Natural killer cell (primary cell): ENCODE data around the gene FNDC10. TPM values are rescaled to one million over a fixed set of nuclear protein-coding genes. Genes with fewer than 3 reads are reported as not detected.

ENCODE experiments used
- ATAC-seq, 3 donors: fragments of 150-1000 bp in 2 of 3; fragments of 200-7000 bp in 1 of 3; cut with Tn5 transposase; 1 replicate in 1 of 3; 2 replicates in 2 of 3; pipeline ENCODE4 v1.10.0; 2021; ENCODE audit warnings: mild to moderate bottlenecking in 2 of 3, moderate library complexity in 2 of 3
- DNase-seq, 2 donors: peaks; one replicate each; pipeline versions ENCODE4 v3.0.0 to v3.0.0-alpha.2; 2013 to 2021; ENCODE audit warnings: mixed read lengths in 1 of 2
- H3K27ac ChIP-seq: one replicate; pipeline ENCODE4 v1.5.1; 2013; ENCODE audit warnings: mild to moderate bottlenecking, low read length
- H3K27me3 ChIP-seq: one replicate; pipeline ENCODE4 v1.6.1; 2013; ENCODE audit warnings: low read length; ENCODE audit not compliant: control insufficient read depth, insufficient read depth
- H3K36me3 ChIP-seq: one replicate; pipeline ENCODE4 v1.6.1; 2013; ENCODE audit warnings: low read length; ENCODE audit not compliant: control insufficient read depth, insufficient read depth
- H3K4me1 ChIP-seq: one replicate; pipeline ENCODE4 v1.6.1; 2013; ENCODE audit warnings: low read length; ENCODE audit not compliant: control insufficient read depth, insufficient read depth
- H3K4me3 ChIP-seq: one replicate; pipeline ENCODE4 v1.5.1; 2013; ENCODE audit warnings: low read length
- H3K9me3 ChIP-seq: one replicate; pipeline ENCODE4 v1.6.1; 2013; ENCODE audit warnings: low read length; ENCODE audit not compliant: control insufficient read depth, insufficient read depth
- H3K27ac Mint-ChIP-seq, 2 donors: one replicate each; pipeline ENCODE4 v1.8.0; 2022; ENCODE audit warnings: mild to moderate bottlenecking in 2 of 2, mixed read lengths in 2 of 2, moderate library complexity in 1 of 2
- H3K27me3 Mint-ChIP-seq, 2 donors: one replicate each; pipeline ENCODE4 v1.8.0; 2022; ENCODE audit warnings: low read depth in 2 of 2, mixed read lengths in 2 of 2
- H3K36me3 Mint-ChIP-seq: one replicate; pipeline ENCODE4 v1.8.0; 2022; ENCODE audit warnings: mixed read lengths
- H3K4me1 Mint-ChIP-seq, 2 donors: one replicate each; pipeline ENCODE4 v1.8.0; 2022; ENCODE audit warnings: mixed read lengths in 2 of 2
- H3K4me3 Mint-ChIP-seq: one replicate; pipeline ENCODE4 v1.8.0; 2022; ENCODE audit warnings: mild to moderate bottlenecking, moderate library complexity, mixed read lengths
- H3K9me3 Mint-ChIP-seq, 2 donors: one replicate each; pipeline ENCODE4 v1.8.0; 2022; ENCODE audit warnings: mixed read lengths in 2 of 2
- WGBS: methylation state at CpG from one replicate; pipeline ENCODE4 v1.1.7; 2013; ENCODE audit warnings: missing lambda C conversion rate; ENCODE audit not compliant: insufficient coverage; 5-methylcytosine and 5-hydroxymethylcytosine counted together
- intact Hi-C: fragments of 100-400 bp; cut with micrococcal nuclease; formaldehyde crosslinking; loops from one replicate; pipeline ENCODE4 v1.14.2; 2022
- total RNA-seq, 4 donors: library from RNA; stranded (reverse); fragments of 120-200 nt in 1 of 4; gene quantifications; one replicate each; pipeline versions ENCODE4 v1.2.3 to v1.2.4, GENCODE V29; 2013 to 2022
- TF ChIP-seq, protein P1 (sequence below): fragments of 200-600 bp; IDR thresholded peaks from one replicate; pipeline ENCODE4 v1.8.0; 2022; ENCODE audit warnings: antibody characterized with exemption

Gene FNDC10
- total RNA-seq, 3 donors from 2014 or later (not counting 1 experiment from before 2014, with no cell fraction given), result 2.8 to 3.2 (median 3.0) TPM

DNA sequence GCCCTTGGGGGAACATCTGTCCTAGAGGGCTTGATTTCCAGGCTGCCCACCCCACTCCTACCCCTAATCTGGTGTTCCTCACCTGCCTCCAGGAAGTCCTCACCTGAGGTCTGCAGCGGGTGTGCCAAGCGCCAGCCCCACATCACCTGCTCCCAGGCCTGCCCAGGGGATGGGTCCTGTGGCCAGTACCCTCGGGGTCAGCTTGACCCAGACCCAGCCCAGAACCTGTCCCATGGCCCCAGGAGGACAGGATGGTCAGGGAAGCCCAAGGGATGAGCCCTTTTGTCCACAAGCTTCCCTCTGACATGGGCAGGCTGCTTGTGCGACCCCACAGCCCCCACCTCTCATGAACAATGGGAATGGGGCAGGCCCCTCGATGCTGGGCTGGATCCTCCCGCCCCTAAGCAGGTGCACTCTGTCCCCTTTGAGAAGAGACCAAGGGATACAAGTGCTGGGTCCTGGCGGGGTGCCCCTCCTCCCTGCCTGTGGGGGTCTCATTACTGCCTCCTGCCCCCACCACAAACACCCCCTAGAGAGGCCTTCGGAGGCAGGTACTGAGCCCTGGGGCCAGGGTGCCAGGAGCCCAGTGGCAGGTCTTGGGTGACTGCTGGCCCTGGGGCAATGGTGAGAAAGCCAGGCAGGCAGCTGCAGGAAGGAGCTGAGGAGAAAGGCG, 18.6 kb upstream of the FNDC10 start:
- intact Hi-C loops, result loop anchor here (10.0 kb wide), 1 partner anchor 56 kb away; no protein-coding TSS in a partner anchor

DNA sequence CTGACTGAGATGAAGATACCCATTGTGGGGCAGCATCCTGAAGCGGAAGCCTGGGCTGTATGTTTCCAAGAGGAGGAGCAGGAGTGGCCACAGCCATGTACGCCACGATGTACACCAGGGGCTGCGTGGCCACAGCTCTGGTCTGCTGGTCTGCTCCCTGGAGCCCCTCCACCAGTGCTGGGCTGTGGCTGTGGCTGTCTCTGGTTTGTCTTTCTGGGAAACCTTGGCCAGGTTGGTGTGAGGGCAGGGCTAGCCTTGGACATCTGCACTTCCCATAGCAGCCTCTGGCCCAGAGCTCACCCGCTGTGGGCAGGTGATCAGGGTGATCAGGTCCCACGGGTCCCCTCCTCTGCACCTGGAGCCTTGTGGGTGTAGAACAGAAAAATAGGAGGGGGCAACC, 18.0 kb upstream of the FNDC10 start:
- Mint-ChIP-seq H3K36me3 (no peaks in the 10 kb centered on the region), H3K27ac (peak overlapping the region in 1 of 2 donors; percentile 67), H3K27me3 (no peaks in the 10 kb centered on the region), H3K4me3 (no peak overlapping the region), H3K4me1 (peaks cover 26 to 29% of the 10 kb centered on the region in 2 donors), H3K9me3 (no peaks in the 10 kb centered on the region)
- no peak for ATAC-seq
- 96% methylated on average over 6 of the region's 6 CpGs for WGBS
- Histone ChIP-seq H3K27ac (no peak overlapping the region), H3K4me3 (no peak overlapping the region), H3K36me3 (no peaks in the 10 kb centered on the region), H3K4me1 (peaks cover 25% of the 10 kb centered on the region), H3K27me3 (no peaks in the 10 kb centered on the region), H3K9me3 (no peaks in the 10 kb centered on the region)
- TF ChIP-seq, protein P1, sequence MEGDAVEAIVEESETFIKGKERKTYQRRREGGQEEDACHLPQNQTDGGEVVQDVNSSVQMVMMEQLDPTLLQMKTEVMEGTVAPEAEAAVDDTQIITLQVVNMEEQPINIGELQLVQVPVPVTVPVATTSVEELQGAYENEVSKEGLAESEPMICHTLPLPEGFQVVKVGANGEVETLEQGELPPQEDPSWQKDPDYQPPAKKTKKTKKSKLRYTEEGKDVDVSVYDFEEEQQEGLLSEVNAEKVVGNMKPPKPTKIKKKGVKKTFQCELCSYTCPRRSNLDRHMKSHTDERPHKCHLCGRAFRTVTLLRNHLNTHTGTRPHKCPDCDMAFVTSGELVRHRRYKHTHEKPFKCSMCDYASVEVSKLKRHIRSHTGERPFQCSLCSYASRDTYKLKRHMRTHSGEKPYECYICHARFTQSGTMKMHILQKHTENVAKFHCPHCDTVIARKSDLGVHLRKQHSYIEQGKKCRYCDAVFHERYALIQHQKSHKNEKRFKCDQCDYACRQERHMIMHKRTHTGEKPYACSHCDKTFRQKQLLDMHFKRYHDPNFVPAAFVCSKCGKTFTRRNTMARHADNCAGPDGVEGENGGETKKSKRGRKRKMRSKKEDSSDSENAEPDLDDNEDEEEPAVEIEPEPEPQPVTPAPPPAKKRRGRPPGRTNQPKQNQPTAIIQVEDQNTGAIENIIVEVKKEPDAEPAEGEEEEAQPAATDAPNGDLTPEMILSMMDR, result no peak
- intact Hi-C loops, result loop anchor here (10.0 kb wide), 1 partner anchor 57 kb away; no protein-coding TSS in a partner anchor
- no peak for DNase-seq

More for the DNA sequence above, 18.6 kb upstream of the FNDC10 start:
- no peaks in the 10 kb centered on the region for H3K36me3 ChIP-seq
- 93% methylated on average over 9 of the region's 9 CpGs for WGBS
- Mint-ChIP-seq H3K27me3 (no peaks in the 10 kb centered on the region), H3K27ac (no peak overlapping the region), H3K9me3 (no peaks in the 10 kb centered on the region), H3K36me3 (no peaks in the 10 kb centered on the region), H3K4me1 (peaks cover 25 to 28% of the 10 kb centered on the region in 2 donors), H3K4me3 (no peak overlapping the region)
- ATAC-seq (no peak), DNase-seq (no peak)
- TF ChIP-seq, protein P1, result no peak
- H3K4me1 ChIP-seq, result peaks cover 29% of the 10 kb centered on the region
- no peak overlapping the region for H3K4me3 ChIP-seq
- no peaks in the 10 kb centered on the region for H3K9me3 ChIP-seq
- H3K27me3 ChIP-seq, result no peaks in the 10 kb centered on the region
- H3K27ac ChIP-seq, result no peak overlapping the region

DNA sequence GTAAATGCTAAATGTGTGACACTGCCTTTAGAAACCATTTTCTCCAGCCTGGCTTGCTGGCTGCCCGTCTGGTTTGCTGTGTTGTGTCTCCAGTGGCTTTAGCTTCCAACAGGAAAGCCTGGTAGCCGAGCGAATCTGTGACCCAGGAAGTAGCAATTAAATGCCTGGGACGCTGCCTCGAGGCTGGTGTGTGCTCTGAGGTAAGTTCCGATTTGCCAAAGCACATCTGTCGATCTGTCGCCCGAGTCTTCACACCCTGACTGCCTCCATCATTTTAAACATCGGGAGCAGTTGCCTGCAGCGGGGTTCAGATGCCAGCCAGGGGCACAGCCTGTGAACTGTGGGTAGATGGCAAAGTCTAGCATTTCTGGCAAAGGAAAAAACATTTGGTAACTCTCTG, 17.6 kb upstream of the FNDC10 start:
- Mint-ChIP-seq H3K9me3 (no peaks in the 10 kb centered on the region), H3K4me1 (peaks cover 22 to 25% of the 10 kb centered on the region in 2 donors), H3K27me3 (no peaks in the 10 kb centered on the region), H3K4me3 (peak overlapping the region; percentile 81), H3K27ac (peak overlapping the region in 1 of 2 donors; percentile 67), H3K36me3 (no peaks in the 10 kb centered on the region)
- intact Hi-C loops, result loop anchor here (10.0 kb wide), 1 partner anchor 57 kb away; no protein-coding TSS in a partner anchor
- Histone ChIP-seq H3K27ac (no peak overlapping the region), H3K27me3 (no peaks in the 10 kb centered on the region), H3K9me3 (no peaks in the 10 kb centered on the region), H3K4me1 (peaks cover 24% of the 10 kb centered on the region), H3K4me3 (no peak overlapping the region), H3K36me3 (no peaks in the 10 kb centered on the region)
- DNase-seq, result no peak
- 93% methylated on average over 11 of the region's 11 CpGs for WGBS
- TF ChIP-seq, protein P1, result no peak
- ATAC-seq, result no peak
